OCI-LY3 (cell line): ENCODE measurements around the gene PLEKHA6.

ENCODE experiments used
- EZH2phosphoT487 ChIP-seq: fragments of 200-600 bp; shearing (Covaris generic); IDR thresholded peaks from 2 replicates; pipeline ENCODE4 v1.6.1; 2018; ENCODE audit warnings: antibody characterized with exemption, mixed run types, low read depth
- TF ChIP-seq, protein P1 (sequence below): fragments of 200-600, 300-600 bp; sonication (generic); IDR thresholded peaks from 2 replicates; pipeline ENCODE4 v1.5.1; 2014; ENCODE audit warnings: antibody characterized with exemption, low read length, low read depth

DNA sequence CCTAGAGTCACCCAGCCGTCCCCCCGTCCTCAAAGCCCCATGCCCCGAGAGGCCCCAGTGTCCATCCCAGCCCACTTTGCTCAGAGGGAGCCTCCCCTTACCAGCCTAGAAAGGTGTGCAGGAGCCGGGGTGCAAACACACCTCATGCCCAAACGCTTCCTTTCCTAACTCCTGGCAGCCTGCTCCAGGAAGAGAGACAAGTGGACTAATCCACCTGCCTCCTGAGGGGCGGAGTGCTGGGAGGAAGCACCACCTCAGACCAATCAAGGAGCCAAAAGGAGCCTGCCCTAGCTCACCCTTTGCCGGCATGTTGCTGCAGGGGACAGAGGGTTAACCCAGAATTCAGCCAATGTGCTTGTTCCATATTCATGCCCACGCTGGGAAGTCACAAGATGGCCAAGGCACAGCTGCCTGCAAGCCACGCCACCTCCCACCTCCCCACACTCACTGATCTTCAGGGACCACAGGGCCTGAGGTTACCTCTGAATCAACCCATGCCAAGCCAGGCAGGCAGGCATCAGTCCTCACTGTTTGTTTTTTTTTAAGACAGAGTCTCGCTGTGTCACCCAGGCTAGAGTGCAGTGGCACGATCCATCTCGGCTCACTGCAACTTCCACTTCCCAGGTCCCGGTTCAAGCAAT lies 27.8 kb downstream of the PLEKHA6 start:
- TF ChIP-seq, protein P1, sequence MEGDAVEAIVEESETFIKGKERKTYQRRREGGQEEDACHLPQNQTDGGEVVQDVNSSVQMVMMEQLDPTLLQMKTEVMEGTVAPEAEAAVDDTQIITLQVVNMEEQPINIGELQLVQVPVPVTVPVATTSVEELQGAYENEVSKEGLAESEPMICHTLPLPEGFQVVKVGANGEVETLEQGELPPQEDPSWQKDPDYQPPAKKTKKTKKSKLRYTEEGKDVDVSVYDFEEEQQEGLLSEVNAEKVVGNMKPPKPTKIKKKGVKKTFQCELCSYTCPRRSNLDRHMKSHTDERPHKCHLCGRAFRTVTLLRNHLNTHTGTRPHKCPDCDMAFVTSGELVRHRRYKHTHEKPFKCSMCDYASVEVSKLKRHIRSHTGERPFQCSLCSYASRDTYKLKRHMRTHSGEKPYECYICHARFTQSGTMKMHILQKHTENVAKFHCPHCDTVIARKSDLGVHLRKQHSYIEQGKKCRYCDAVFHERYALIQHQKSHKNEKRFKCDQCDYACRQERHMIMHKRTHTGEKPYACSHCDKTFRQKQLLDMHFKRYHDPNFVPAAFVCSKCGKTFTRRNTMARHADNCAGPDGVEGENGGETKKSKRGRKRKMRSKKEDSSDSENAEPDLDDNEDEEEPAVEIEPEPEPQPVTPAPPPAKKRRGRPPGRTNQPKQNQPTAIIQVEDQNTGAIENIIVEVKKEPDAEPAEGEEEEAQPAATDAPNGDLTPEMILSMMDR: no peak
- no peak for TF ChIP-seq EZH2phosphoT487
